Upper lobe of left lung (tissue), 6 donors: ENCODE results near the gene DNAH10. TPM values are rescaled to one million over a fixed set of nuclear protein-coding genes. Genes with fewer than 3 reads are reported as not detected.

Source experiments
- ATAC-seq, 2 donors: fragments of 200-7000 bp; cut with Tn5 transposase; one replicate each; pipeline ENCODE4 v1.9.1; 2022; ENCODE audit warnings: mild to moderate bottlenecking in 2 of 2, moderate library complexity in 2 of 2; ENCODE audit not compliant: low FRiP score in 2 of 2
- DNase-seq, 2 donors: peaks; one replicate each; pipeline ENCODE4 v3.0.0-alpha.2; 2019 to 2020
- H3K27ac ChIP-seq, 4 donors: fragments of 200-600 bp; sonication (generic); one replicate each; pipeline ENCODE4 v1.5.1; 2016 to 2019
- H3K27me3 ChIP-seq, 4 donors: fragments of 200-600 bp; sonication (generic); one replicate each; pipeline ENCODE4 v1.5.1; 2017 to 2019
- H3K36me3 ChIP-seq, 4 donors: fragments of 200-600 bp; sonication (generic); one replicate each; pipeline ENCODE4 v1.5.1; 2016 to 2019
- H3K4me1 ChIP-seq, 4 donors: fragments of 200-600 bp; sonication (generic); one replicate each; pipeline ENCODE4 v1.5.1; 2018 to 2019
- H3K4me3 ChIP-seq, 4 donors: fragments of 200-600 bp; sonication (generic); one replicate each; pipeline ENCODE4 v1.5.1; 2017 to 2019; ENCODE audit warnings: mild to moderate bottlenecking in 2 of 4, moderate library complexity in 1 of 4
- H3K9me3 ChIP-seq, 4 donors: fragments of 200-600 bp; sonication (generic); one replicate each; pipeline ENCODE4 v1.5.1; 2018 to 2019
- EP300 ChIP-seq, 4 donors: sonication (generic); formaldehyde crosslinking; IDR thresholded peaks; one replicate each; pipeline ENCODE4 v1.5.1; 2017; ENCODE audit warnings: antibody characterized with exemption in 4 of 4, control low read depth in 2 of 4
- POLR2A ChIP-seq, 4 donors: fragments of 450-650 bp; IDR thresholded peaks; one replicate each; pipeline ENCODE4 v1.5.1; 2016 to 2017; ENCODE audit warnings: antibody characterized with exemption in 4 of 4, mild to moderate bottlenecking in 2 of 4
- POLR2AphosphoS5 ChIP-seq, 2 donors: sonication (generic); formaldehyde crosslinking; IDR thresholded peaks; one replicate each; pipeline ENCODE4 v1.5.1; 2017; ENCODE audit warnings: antibody characterized with exemption in 2 of 2
- WGBS, 2 donors: methylation state at CpG; one replicate each; pipeline ENCODE4 v1.1.5; 2017 to 2018; 5-methylcytosine and 5-hydroxymethylcytosine counted together
- total RNA-seq, 6 donors: library from RNA; depleted of rRNA in 4 of 6; stranded (reverse); fragments of >200 nt in 4 of 6; gene quantifications; one replicate each; pipeline versions ENCODE4 v1.1.0 to v1.2.1, GENCODE V29; 2016 to 2021
- TF ChIP-seq, protein P1 (sequence below), 6 experiments: fragments of 450-650 bp in 4 of 6; fragments of 200-600 bp in 2 of 6; sonication (generic) in 2 of 6; IDR thresholded peaks; one replicate each; pipeline ENCODE4 v1.5.1; 2016 to 2019; ENCODE audit warnings: antibody characterized with exemption in 6 of 6
- donor health status: DM: no; HTN: no; CAD: no; lungs with moderate emphysema.
- donor health status: DM: no; HTN: yes; CAD: no; lungs with severe emphysema.

DNAH10 gene
- total RNA-seq, 6 donors from 2014 or later = 0.31 to 46.0 (median 8.3) TPM

DNA sequence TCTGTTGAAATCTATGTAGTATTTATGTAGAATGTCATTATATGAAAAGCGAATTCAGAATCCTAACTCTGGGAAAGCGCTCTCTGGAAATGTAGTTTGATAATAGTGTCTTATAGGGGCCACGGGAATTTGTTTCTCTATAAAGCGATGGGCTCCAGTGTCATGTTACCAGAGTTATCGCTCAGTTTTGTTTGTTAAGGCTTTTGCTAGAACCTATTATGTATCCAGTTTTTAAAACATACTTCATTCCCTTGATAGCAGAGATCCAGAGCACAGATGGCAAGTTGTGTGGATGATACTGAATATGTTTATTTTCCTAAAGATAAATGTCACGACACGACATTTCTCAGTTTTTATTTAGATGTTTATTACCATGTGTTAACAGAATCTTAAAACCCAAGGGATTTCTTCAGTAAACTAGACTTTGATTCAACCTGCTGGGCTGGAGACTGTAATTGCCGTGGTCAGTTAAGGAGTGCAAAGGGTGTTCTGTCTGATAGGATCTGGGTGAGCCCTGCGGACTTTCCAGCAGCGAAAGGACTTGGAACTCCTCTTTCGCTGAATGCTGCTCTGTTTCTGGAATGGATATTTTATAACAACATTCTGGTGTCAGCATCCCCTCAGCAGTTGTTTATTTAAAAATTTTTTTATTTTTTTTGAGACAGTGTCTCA is 1.7 kb upstream of the DNAH10 start:
- TF ChIP-seq POLR2AphosphoS5 (IDR thresholded peaks at IDR 0.05) (no peak), POLR2A (IDR thresholded peaks at IDR 0.05) (no peak), EP300 (IDR thresholded peaks at IDR 0.05) (no peak)
- TF ChIP-seq, protein P1, sequence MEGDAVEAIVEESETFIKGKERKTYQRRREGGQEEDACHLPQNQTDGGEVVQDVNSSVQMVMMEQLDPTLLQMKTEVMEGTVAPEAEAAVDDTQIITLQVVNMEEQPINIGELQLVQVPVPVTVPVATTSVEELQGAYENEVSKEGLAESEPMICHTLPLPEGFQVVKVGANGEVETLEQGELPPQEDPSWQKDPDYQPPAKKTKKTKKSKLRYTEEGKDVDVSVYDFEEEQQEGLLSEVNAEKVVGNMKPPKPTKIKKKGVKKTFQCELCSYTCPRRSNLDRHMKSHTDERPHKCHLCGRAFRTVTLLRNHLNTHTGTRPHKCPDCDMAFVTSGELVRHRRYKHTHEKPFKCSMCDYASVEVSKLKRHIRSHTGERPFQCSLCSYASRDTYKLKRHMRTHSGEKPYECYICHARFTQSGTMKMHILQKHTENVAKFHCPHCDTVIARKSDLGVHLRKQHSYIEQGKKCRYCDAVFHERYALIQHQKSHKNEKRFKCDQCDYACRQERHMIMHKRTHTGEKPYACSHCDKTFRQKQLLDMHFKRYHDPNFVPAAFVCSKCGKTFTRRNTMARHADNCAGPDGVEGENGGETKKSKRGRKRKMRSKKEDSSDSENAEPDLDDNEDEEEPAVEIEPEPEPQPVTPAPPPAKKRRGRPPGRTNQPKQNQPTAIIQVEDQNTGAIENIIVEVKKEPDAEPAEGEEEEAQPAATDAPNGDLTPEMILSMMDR (IDR thresholded peaks at IDR 0.05) = no peak
- Histone ChIP-seq H3K4me3 (no peak overlapping the region), H3K9me3 (no peaks in the 10 kb centered on the region), H3K4me1 (peaks cover 7 to 16% (median 11%) of the 10 kb centered on the region in 4 donors), H3K27me3 (peaks cover 0 to 8% (median 3%) of the 10 kb centered on the region in 4 donors), H3K36me3 (peaks cover 0 to 30% (median 9%) of the 10 kb centered on the region in 4 donors), H3K27ac (no peak overlapping the region)
- WGBS, 2 donors = 94 to 97% methylated on average over 11 of the region's 11 CpGs
- ATAC-seq (no peak), DNase-seq (no peak)

DNA sequence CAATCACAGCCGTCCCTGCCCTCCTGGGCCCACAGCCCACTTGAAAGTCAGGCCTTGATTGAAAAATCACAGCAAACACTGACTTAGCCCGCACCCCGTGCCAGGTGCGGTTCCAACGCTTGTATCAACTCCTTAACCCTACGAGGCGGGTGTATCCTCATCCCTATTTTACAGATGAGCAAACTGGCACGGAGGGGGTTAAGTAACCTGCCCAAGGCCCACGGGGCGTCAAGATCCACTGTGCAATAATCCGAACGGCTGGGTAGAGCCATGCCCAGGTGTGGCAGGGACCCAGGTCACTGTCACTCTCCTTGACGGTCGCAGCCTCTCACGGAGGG is 583 bp downstream of the DNAH10 start:
- peak in 1 of 2 donors; percentile 38 for ATAC-seq
- no peak overlapping the region for H3K27ac ChIP-seq
- WGBS, 2 donors = 31 to 32% methylated on average over 6 to 15 of the region's 15 CpGs

DNA sequence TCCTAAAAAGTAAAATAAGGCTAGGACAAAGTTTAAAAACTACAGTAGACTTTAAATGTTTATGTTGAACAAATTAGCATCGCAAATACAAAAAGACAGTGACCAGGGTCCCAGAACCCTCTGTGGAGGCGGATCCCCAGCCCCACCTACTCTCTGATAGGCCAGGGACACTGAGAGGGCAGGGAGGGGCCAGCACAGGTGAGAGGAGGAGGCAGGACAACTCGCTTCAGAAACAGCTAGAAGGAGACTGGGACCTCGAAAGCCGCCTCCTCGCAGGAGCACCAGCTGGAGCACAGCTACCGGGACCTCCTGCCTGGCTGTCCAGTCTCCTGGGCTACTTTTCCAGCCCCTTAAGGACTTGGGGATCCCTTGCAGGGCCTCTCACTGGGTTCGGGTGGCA is 992 bp downstream of the DNAH10 start:
- Histone ChIP-seq H3K36me3 (peaks cover 0 to 14% (median 0%) of the 10 kb centered on the region in 4 donors), H3K27ac (no peak overlapping the region), H3K9me3 (no peaks in the 10 kb centered on the region), H3K4me3 (peak overlapping the region in 3 of 4 donors; percentile 44 to 59 (median 55)), H3K4me1 (peaks cover 7 to 16% (median 11%) of the 10 kb centered on the region in 4 donors), H3K27me3 (peaks cover 0 to 8% (median 3%) of the 10 kb centered on the region in 4 donors)
- peak in 1 of 2 donors; percentile 52 for ATAC-seq
- peak in 1 of 2 donors; percentile 28 for DNase-seq
- WGBS, 2 donors = 62 to 71% methylated on average over 8 of the region's 8 CpGs
- TF ChIP-seq POLR2A (IDR thresholded peaks at IDR 0.05) (no peak), EP300 (IDR thresholded peaks at IDR 0.05) (no peak), POLR2AphosphoS5 (IDR thresholded peaks at IDR 0.05) (no peak)
- TF ChIP-seq, protein P1 (IDR thresholded peaks at IDR 0.05) = no peak

More for the DNA sequence above, 583 bp downstream of the DNAH10 start:
- H3K27me3 ChIP-seq = peaks cover 0 to 8% (median 3%) of the 10 kb centered on the region in 4 donors
- peak overlapping the region in 3 of 4 donors; percentile 44 to 59 (median 55) for H3K4me3 ChIP-seq
- DNase-seq = no peak
- no peak for TF ChIP-seq POLR2A (IDR thresholded peaks at IDR 0.05)
- peaks cover 0 to 18% (median under 1%) of the 10 kb centered on the region in 4 donors for H3K36me3 ChIP-seq
- H3K4me1 ChIP-seq = peaks cover 7 to 16% (median 11%) of the 10 kb centered on the region in 4 donors
- no peaks in the 10 kb centered on the region for H3K9me3 ChIP-seq

DNA sequence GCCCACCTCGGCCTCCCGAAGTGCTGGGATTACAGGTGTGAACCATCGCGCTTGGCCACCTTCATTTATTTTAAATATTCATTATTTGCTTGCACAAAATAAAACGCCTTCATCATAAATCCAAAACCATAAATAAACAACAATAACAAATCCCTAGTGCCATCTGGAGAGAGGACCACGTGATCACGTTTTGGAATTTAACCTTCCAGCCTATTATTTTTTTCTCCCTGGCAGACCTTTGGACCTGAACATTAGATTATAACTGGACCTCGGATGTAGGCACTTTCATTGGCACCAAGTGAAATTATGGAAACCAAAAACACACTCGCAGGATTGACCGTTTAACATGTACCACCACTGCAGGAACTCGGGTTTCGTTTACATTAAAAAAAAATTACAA is 2.0 kb downstream of the DNAH10 start:
- Histone ChIP-seq H3K27me3 (peaks cover 0 to 8% (median 3%) of the 10 kb centered on the region in 4 donors), H3K9me3 (no peaks in the 10 kb centered on the region), H3K36me3 (peaks cover 0 to 3% (median 0%) of the 10 kb centered on the region in 4 donors), H3K27ac (no peak overlapping the region), H3K4me3 (no peak overlapping the region), H3K4me1 (peaks cover 7 to 16% (median 11%) of the 10 kb centered on the region in 4 donors)
- TF ChIP-seq EP300 (IDR thresholded peaks at IDR 0.05) (no peak), POLR2A (IDR thresholded peaks at IDR 0.05) (no peak), POLR2AphosphoS5 (IDR thresholded peaks at IDR 0.05) (no peak)
- TF ChIP-seq, protein P1 (IDR thresholded peaks at IDR 0.05) = no peak
- DNase-seq (no peak), ATAC-seq (no peak)
- WGBS, 2 donors = 84% methylated on average over 12 of the region's 12 CpGs

DNA sequence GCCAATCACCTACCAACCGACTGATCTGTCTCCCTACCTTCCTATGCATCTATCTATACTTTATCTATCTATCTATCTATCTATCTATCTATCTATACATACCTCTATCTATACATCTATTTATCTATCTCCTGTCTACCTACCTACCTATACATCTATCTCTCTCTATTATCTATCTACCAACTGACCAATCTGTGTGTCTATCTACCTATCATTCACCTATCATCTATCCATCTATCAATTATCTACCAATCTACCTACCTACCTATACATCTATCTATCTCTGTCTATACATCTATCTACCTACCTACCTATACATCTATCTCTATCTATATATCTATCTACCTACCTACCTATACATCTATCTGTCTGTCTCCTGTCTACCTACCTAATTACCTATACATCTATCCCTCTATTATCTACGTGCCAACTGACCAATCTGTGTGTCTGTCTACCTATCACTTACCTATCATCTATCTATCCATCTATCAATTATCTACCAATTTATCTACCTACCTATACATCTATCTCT is 3.5 kb downstream of the DNAH10 start:
- no peaks in the 10 kb centered on the region for H3K36me3 ChIP-seq
- TF ChIP-seq POLR2A (IDR thresholded peaks at IDR 0.05) = no peak
- no peak for TF ChIP-seq EP300 (IDR thresholded peaks at IDR 0.05)
- TF ChIP-seq, protein P1 (IDR thresholded peaks at IDR 0.05) = no peak
- no peak overlapping the region for H3K27ac ChIP-seq
- H3K4me3 ChIP-seq = no peak overlapping the region
- DNase-seq = no peak
- H3K9me3 ChIP-seq = no peaks in the 10 kb centered on the region
- peaks cover 7 to 16% (median 11%) of the 10 kb centered on the region in 4 donors for H3K4me1 ChIP-seq
- H3K27me3 ChIP-seq = peaks cover 0 to 8% (median 3%) of the 10 kb centered on the region in 4 donors
- 62 to 75% methylated on average over 2 of the region's 2 CpGs for WGBS, 2 donors
- no peak for ATAC-seq
